ENCODE measurements around the gene PRMT7. TPM values are rescaled to one million over a fixed set of nuclear protein-coding genes. Genes with fewer than 3 reads are reported as not detected.

PRMT7 gene
- total RNA-seq, 6 donors from 2014 or later, result 26.9 to 166 (median 38.8) TPM

DNA sequence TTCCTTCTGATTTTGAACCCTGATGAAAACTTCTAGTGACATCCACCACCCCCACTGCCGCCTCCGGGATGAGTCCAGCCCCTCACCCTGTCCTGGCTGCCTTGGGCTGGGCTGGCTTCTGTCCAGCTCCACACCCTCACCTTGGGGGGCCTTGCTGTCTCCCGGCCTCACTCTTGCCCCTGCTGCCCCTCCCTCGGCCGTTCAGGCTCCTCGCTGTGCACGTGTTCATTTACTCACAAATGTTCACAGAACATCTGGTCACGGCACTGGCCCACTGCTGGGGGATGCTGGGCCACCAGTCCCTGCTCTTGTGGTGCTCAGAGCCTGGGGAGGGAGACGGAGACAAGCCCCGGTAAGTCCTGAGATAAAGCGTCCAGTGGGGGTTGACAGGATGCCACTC is 40.6 kb downstream of the PRMT7 start:
- Histone ChIP-seq H3K9me3 (no peaks in the 10 kb centered on the region), H3K27me3 (no peaks in the 10 kb centered on the region), H3K36me3 (peaks cover 9 to 98% (median 80%) of the 10 kb centered on the region in 4 donors), H3K4me1 (peaks cover 3 to 23% (median 11%) of the 10 kb centered on the region in 4 donors), H3K4me3 (no peak overlapping the region), H3K27ac (no peak overlapping the region)
- no peak for ATAC-seq (ENCODE audit: low FRiP score in 2 of 2)
- no peak for DNase-seq
- TF ChIP-seq EP300 (IDR thresholded peaks at IDR 0.05) (no peak), POLR2A (IDR thresholded peaks at IDR 0.05) (no peak)
- TF ChIP-seq, protein P1, sequence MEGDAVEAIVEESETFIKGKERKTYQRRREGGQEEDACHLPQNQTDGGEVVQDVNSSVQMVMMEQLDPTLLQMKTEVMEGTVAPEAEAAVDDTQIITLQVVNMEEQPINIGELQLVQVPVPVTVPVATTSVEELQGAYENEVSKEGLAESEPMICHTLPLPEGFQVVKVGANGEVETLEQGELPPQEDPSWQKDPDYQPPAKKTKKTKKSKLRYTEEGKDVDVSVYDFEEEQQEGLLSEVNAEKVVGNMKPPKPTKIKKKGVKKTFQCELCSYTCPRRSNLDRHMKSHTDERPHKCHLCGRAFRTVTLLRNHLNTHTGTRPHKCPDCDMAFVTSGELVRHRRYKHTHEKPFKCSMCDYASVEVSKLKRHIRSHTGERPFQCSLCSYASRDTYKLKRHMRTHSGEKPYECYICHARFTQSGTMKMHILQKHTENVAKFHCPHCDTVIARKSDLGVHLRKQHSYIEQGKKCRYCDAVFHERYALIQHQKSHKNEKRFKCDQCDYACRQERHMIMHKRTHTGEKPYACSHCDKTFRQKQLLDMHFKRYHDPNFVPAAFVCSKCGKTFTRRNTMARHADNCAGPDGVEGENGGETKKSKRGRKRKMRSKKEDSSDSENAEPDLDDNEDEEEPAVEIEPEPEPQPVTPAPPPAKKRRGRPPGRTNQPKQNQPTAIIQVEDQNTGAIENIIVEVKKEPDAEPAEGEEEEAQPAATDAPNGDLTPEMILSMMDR (IDR thresholded peaks at IDR 0.05), result no peak
- WGBS, 2 donors, result 85 to 97% methylated on average over 11 of the region's 11 CpGs

DNA sequence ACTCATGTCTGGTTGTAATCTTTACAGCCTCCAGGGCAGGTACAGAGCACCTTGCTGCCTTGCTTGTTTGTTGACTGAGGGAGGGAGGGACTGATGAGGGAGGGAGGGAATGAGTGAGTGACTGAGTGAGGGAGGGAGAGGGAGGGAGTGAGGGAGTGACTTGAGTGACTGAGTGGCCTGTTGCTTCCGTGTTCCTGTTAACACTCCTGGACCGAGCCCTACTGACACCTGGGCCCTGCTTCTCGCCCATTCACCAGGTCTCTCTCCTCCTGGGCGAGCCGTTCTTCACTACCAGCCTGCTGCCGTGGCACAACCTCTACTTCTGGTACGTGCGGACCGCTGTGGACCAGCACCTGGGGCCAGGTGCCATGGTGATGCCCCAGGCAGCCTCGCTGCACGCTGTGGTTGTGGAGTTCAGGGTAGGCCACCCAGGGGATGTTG is 41.2 kb downstream of the PRMT7 start:
- DNase-seq, result peak in 1 of 2 donors; percentile 79
- Histone ChIP-seq H3K36me3 (peaks cover 9 to 98% (median 79%) of the 10 kb centered on the region in 4 donors), H3K4me3 (no peak overlapping the region), H3K9me3 (no peaks in the 10 kb centered on the region), H3K4me1 (peaks cover 3 to 28% (median 13%) of the 10 kb centered on the region in 4 donors), H3K27ac (no peak overlapping the region), H3K27me3 (no peaks in the 10 kb centered on the region)
- TF ChIP-seq, protein P1 (IDR thresholded peaks at IDR 0.05), result no peak
- TF ChIP-seq POLR2A (IDR thresholded peaks at IDR 0.05), result no peak
- TF ChIP-seq POLR2AphosphoS5 (IDR thresholded peaks at IDR 0.05), result no peak
- no peak for TF ChIP-seq EP300 (IDR thresholded peaks at IDR 0.05)
- WGBS, 2 donors, result 76 to 80% methylated on average over 11 of the region's 11 CpGs
- peak; percentile 40 to 81 for ATAC-seq (ENCODE audit: low FRiP score in 2 of 2)

DNA sequence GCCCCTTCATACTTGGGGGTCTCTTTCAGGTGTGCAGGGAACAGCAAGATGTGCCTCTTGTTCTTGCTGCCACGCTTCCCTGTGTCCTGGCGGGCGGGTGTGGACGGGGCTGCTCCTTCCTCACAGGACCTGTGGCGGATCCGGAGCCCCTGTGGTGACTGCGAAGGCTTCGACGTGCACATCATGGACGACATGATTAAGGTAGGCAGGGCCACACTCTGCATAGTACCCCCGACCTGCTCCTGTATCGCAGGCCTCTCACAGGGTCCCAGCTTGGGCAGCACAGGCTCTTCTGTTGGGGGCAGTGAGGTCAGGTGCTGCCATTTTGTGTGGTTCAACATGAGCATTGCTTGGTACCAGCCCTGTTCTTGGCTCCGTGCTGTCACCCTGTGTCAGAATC is 42.5 kb downstream of the PRMT7 start:
- H3K27ac ChIP-seq, result no peak overlapping the region
- ATAC-seq (ENCODE audit: low FRiP score in 2 of 2) (no peak), DNase-seq (no peak)
- H3K4me3 ChIP-seq, result no peak overlapping the region
- no peaks in the 10 kb centered on the region for H3K27me3 ChIP-seq
- TF ChIP-seq POLR2A (IDR thresholded peaks at IDR 0.05) (no peak), EP300 (IDR thresholded peaks at IDR 0.05) (no peak), POLR2AphosphoS5 (IDR thresholded peaks at IDR 0.05) (no peak)
- TF ChIP-seq, protein P1 (IDR thresholded peaks at IDR 0.05), result no peak
- H3K9me3 ChIP-seq, result no peaks in the 10 kb centered on the region
- H3K4me1 ChIP-seq, result peaks cover 3 to 30% (median 14%) of the 10 kb centered on the region in 4 donors
- H3K36me3 ChIP-seq, result peaks cover 9 to 98% (median 79%) of the 10 kb centered on the region in 4 donors
- 87% methylated on average over 9 to 13 of the region's 13 CpGs for WGBS, 2 donors

GRCh38 chr16:68354816-68355215 is 44.0 kb downstream of the PRMT7 start:
- 93 to 94% methylated on average over 8 to 9 of the region's 9 CpGs for WGBS, 2 donors
- no peak for DNase-seq
- no peak overlapping the region for H3K27ac ChIP-seq
- peaks cover 3 to 30% (median 14%) of the 10 kb centered on the region in 4 donors for H3K4me1 ChIP-seq
- H3K36me3 ChIP-seq, result peaks cover 7 to 96% (median 70%) of the 10 kb centered on the region in 4 donors
- H3K27me3 ChIP-seq, result no peaks in the 10 kb centered on the region
- no peak for TF ChIP-seq POLR2AphosphoS5 (IDR thresholded peaks at IDR 0.05)
- TF ChIP-seq, protein P1 (IDR thresholded peaks at IDR 0.05), result no peak
- no peak for TF ChIP-seq EP300 (IDR thresholded peaks at IDR 0.05)
- no peak for TF ChIP-seq POLR2A (IDR thresholded peaks at IDR 0.05)
- H3K9me3 ChIP-seq, result no peaks in the 10 kb centered on the region
- no peak overlapping the region for H3K4me3 ChIP-seq
- no peak for ATAC-seq (ENCODE audit: low FRiP score in 2 of 2)

Measured in upper lobe of left lung (tissue), 6 donors.